Jurkat, Clone E6-1 (cell line): ENCODE data around the gene CADM1.

Source experiments
- DNase-seq: peaks from one replicate; pipeline ENCODE4 v3.0.0-alpha.2; 2011; ENCODE audit warnings: low read depth, low spot score
- H3K4me3 ChIP-seq: 2 replicates; pipeline ENCODE4 v1.5.1; 2011; ENCODE audit warnings: mild to moderate bottlenecking, low read length, control low read depth, moderate library complexity

The CADM1 gene

GRCh38 chr11:115155978-115156377 lies 348.2 kb downstream of the CADM1 start:
- no peak for DNase-seq
- no peak overlapping the region for H3K4me3 ChIP-seq

- H3K4me3 ChIP-seq, result no peak overlapping the region
- no peak for DNase-seq
Observed at GRCh38 chr11:115155320-115155719, 348.9 kb downstream of the CADM1 start.

- H3K4me3 ChIP-seq, result no peak overlapping the region
- no peak for DNase-seq
Observed at GRCh38 chr11:115154355-115154736, 349.9 kb downstream of the CADM1 start.

- no peak for DNase-seq
- no peak overlapping the region for H3K4me3 ChIP-seq
Observed at GRCh38 chr11:115153731-115154354, 350.4 kb downstream of the CADM1 start.

GRCh38 chr11:115153135-115153534 lies 351.1 kb downstream of the CADM1 start:
- no peak for DNase-seq

GRCh38 chr11:115151010-115151409 lies 353.2 kb downstream of the CADM1 start:
- DNase-seq, result no peak
- no peak overlapping the region for H3K4me3 ChIP-seq

More at GRCh38 chr11:115153135-115153534, 351.1 kb downstream of the CADM1 start:
- no peak overlapping the region for H3K4me3 ChIP-seq

GRCh38 chr11:115148691-115149090 lies 355.5 kb downstream of the CADM1 start:
- no peak for DNase-seq
- no peak overlapping the region for H3K4me3 ChIP-seq

- no peak overlapping the region for H3K4me3 ChIP-seq
- no peak for DNase-seq
Observed at GRCh38 chr11:115148101-115148500, 356.1 kb downstream of the CADM1 start.

- no peak for DNase-seq
- H3K4me3 ChIP-seq, result no peak overlapping the region
Observed at GRCh38 chr11:115147243-115147807, 356.9 kb downstream of the CADM1 start.

- DNase-seq, result no peak
- H3K4me3 ChIP-seq, result no peak overlapping the region
Observed at GRCh38 chr11:115146425-115146824, 357.8 kb downstream of the CADM1 start.

- DNase-seq, result no peak
- no peak overlapping the region for H3K4me3 ChIP-seq
Observed at GRCh38 chr11:115145324-115145723, 358.9 kb downstream of the CADM1 start.

GRCh38 chr11:115144914-115145313 lies 359.3 kb downstream of the CADM1 start:
- no peak overlapping the region for H3K4me3 ChIP-seq
- DNase-seq, result no peak

- DNase-seq, result no peak
- no peak overlapping the region for H3K4me3 ChIP-seq
Observed at GRCh38 chr11:115144014-115144413, 360.2 kb downstream of the CADM1 start.

- H3K4me3 ChIP-seq, result no peak overlapping the region
- DNase-seq, result no peak
Observed at GRCh38 chr11:115141231-115142114, 362.7 kb downstream of the CADM1 start.

GRCh38 chr11:115135936-115136335 lies 368.3 kb downstream of the CADM1 start:
- H3K4me3 ChIP-seq, result no peak overlapping the region
- DNase-seq, result no peak

GRCh38 chr11:115134926-115135325 lies 369.3 kb downstream of the CADM1 start:
- no peak for DNase-seq
- no peak overlapping the region for H3K4me3 ChIP-seq

GRCh38 chr11:115133475-115134209 lies 370.6 kb downstream of the CADM1 start:
- H3K4me3 ChIP-seq, result no peak overlapping the region
- no peak for DNase-seq

- peak; percentile 11 for DNase-seq
- H3K4me3 ChIP-seq, result no peak overlapping the region
Observed at GRCh38 chr11:115132436-115133228, 371.6 kb downstream of the CADM1 start.
